ENCODE results near the gene ZNF444.

- TF ChIP-seq CTCF (IDR thresholded peaks at IDR 0.05), result no peak
- TF ChIP-seq POLR2AphosphoS5 (IDR thresholded peaks at IDR 0.05; ENCODE audit: insufficient read depth in 1 of 2, low read depth in 1 of 2), result no peak
- no peak for TF ChIP-seq POLR2A (IDR thresholded peaks at IDR 0.05)
Observed at GRCh38 chr19:56170261-56170660, 29.2 kb downstream of the ZNF444 start.
